ENCODE data around the gene PDLIM3. TPM values are rescaled to one million over a fixed set of nuclear protein-coding genes. Genes with fewer than 3 reads are reported as not detected.
"Not testable (repeated sequence)": the region's sequence is repeated elsewhere in the genome, so short reads cannot be mapped to it uniquely, and the experiment has no call there.

Gene PDLIM3
- total RNA-seq, 1 donor from 2014 or later = 60.5 TPM

GRCh38 chr4:185522451-185522850 lies 12.9 kb downstream of the PDLIM3 start:
- no peak for DNase-seq (ENCODE audit: low read depth, low spot score)

GRCh38 chr4:185520119-185520518 lies 15.2 kb downstream of the PDLIM3 start:
- DNase-seq (ENCODE audit: low read depth, low spot score) = peak; percentile 73

GRCh38 chr4:185518494-185518893 lies 16.8 kb downstream of the PDLIM3 start:
- no peak for DNase-seq (ENCODE audit: low read depth, low spot score)

- no peak for DNase-seq (ENCODE audit: low read depth, low spot score)
Observed at GRCh38 chr4:185518069-185518468, 17.2 kb downstream of the PDLIM3 start.

GRCh38 chr4:185515248-185515647 lies 20.1 kb downstream of the PDLIM3 start:
- DNase-seq (ENCODE audit: low read depth, low spot score) = no peak

GRCh38 chr4:185514182-185514697 lies 21.1 kb downstream of the PDLIM3 start:
- no peak for DNase-seq (ENCODE audit: low read depth, low spot score)

GRCh38 chr4:185513489-185514181 lies 21.7 kb downstream of the PDLIM3 start:
- DNase-seq (ENCODE audit: low read depth, low spot score) = peak; percentile 85

GRCh38 chr4:185512516-185512915 lies 22.8 kb downstream of the PDLIM3 start:
- DNase-seq (ENCODE audit: low read depth, low spot score) = no peak

GRCh38 chr4:185511243-185511642 lies 24.1 kb downstream of the PDLIM3 start:
- not testable (repeated sequence) for DNase-seq (ENCODE audit: low read depth, low spot score)

GRCh38 chr4:185510806-185511205 lies 24.5 kb downstream of the PDLIM3 start:
- no peak for DNase-seq (ENCODE audit: low read depth, low spot score)

GRCh38 chr4:185508181-185508580 lies 27.1 kb downstream of the PDLIM3 start:
- no peak for DNase-seq (ENCODE audit: low read depth, low spot score)

- no peak for DNase-seq (ENCODE audit: low read depth, low spot score)
Observed at GRCh38 chr4:185506422-185506821, 28.9 kb downstream of the PDLIM3 start.

GRCh38 chr4:185504098-185505047 lies 30.9 kb downstream of the PDLIM3 start:
- no peak for DNase-seq (ENCODE audit: low read depth, low spot score)

- DNase-seq (ENCODE audit: low read depth, low spot score) = no peak
Observed at GRCh38 chr4:185502386-185502785, 32.9 kb downstream of the PDLIM3 start.

GRCh38 chr4:185500576-185500975 lies 34.7 kb downstream of the PDLIM3 start:
- DNase-seq (ENCODE audit: low read depth, low spot score) = no peak

GRCh38 chr4:185500035-185500434 lies 35.3 kb downstream of the PDLIM3 start:
- no peak for DNase-seq (ENCODE audit: low read depth, low spot score)

- DNase-seq (ENCODE audit: low read depth, low spot score) = no peak
Observed at GRCh38 chr4:185488650-185489049, 46.7 kb downstream of the PDLIM3 start.

- no peak for DNase-seq (ENCODE audit: low read depth, low spot score)
Observed at GRCh38 chr4:185481401-185481800, 53.9 kb downstream of the PDLIM3 start.

- no peak for DNase-seq (ENCODE audit: low read depth, low spot score)
Observed at GRCh38 chr4:185480016-185480732, 55.1 kb downstream of the PDLIM3 start.

GRCh38 chr4:185479507-185479971 lies 55.8 kb downstream of the PDLIM3 start:
- no peak for DNase-seq (ENCODE audit: low read depth, low spot score)

- no peak for DNase-seq (ENCODE audit: low read depth, low spot score)
Observed at GRCh38 chr4:185473247-185473646, 62.1 kb downstream of the PDLIM3 start.

Measured in pulmonary artery endothelial cell (primary cell).